GM23338 (cell line): ENCODE results near the gene ASB11. TPM values are rescaled to one million over a fixed set of nuclear protein-coding genes. Genes with fewer than 3 reads are reported as not detected.

Experiments
- ATAC-seq: fragments of 200-7000 bp; cut with Tn5 transposase; 3 replicates; pipeline ENCODE4 v1.9.1; 2020
- DNase-seq: peaks from one replicate; pipeline ENCODE4 v3.0.0-alpha.2; 2015; ENCODE audit warnings: low spot score
- H2AFZ ChIP-seq: fragments of 200-600 bp; sonication (generic); 2 replicates; pipeline ENCODE4 v1.8.0; 2016; ENCODE audit warnings: antibody characterized with exemption, mild to moderate bottlenecking, moderate library complexity
- H3F3A ChIP-seq: fragments of 200-600 bp; sonication (generic); replicated peaks from 2 replicates; pipeline ENCODE4 v1.8.0; 2017; ENCODE audit warnings: antibody characterized with exemption, mixed run types, low read depth
- H3K27ac ChIP-seq: fragments of 200-600 bp; sonication (generic); 2 replicates; pipeline ENCODE4 v1.6.1; 2016; ENCODE audit warnings: low read depth
- H3K27me3 ChIP-seq: fragments of 200-600 bp; sonication (generic); 2 replicates; pipeline ENCODE4 v1.8.0; 2016; ENCODE audit warnings: mild to moderate bottlenecking, mixed run types, moderate library complexity; ENCODE audit not compliant: insufficient read depth
- H3K36me3 ChIP-seq: fragments of 200-600 bp; sonication (generic); 2 replicates; pipeline ENCODE4 v1.8.0; 2016; ENCODE audit warnings: mild to moderate bottlenecking; ENCODE audit not compliant: insufficient read depth
- H3K4me1 ChIP-seq: fragments of 200-600 bp; sonication (generic); 2 replicates; pipeline ENCODE4 v1.8.0; 2016; ENCODE audit warnings: mild to moderate bottlenecking, moderate library complexity; ENCODE audit not compliant: insufficient read depth
- H3K4me2 ChIP-seq: fragments of 200-600 bp; sonication (generic); 2 replicates; pipeline ENCODE4 v1.7.1; 2017; ENCODE audit warnings: mixed run types
- H3K4me3 ChIP-seq: fragments of 200-600 bp; sonication (generic); 2 replicates; pipeline ENCODE4 v1.6.1; 2016; ENCODE audit warnings: mixed run types
- H3K79me2 ChIP-seq: fragments of 200-600 bp; sonication (generic); replicated peaks from 2 replicates; pipeline ENCODE4 v1.8.0; 2017; ENCODE audit warnings: mild to moderate bottlenecking; ENCODE audit not compliant: insufficient read depth
- H3K9me2 ChIP-seq: fragments of 200-600 bp; sonication (generic); 2 replicates; pipeline ENCODE4 v1.8.0; 2017; ENCODE audit not compliant: insufficient read depth
- H4K20me1 ChIP-seq: fragments of 200-600 bp; sonication (generic); replicated peaks from 2 replicates; pipeline ENCODE4 v1.8.0; 2017; ENCODE audit warnings: mild to moderate bottlenecking; ENCODE audit not compliant: insufficient read depth
- H3K27ac Mint-ChIP-seq: 2 replicates; pipeline ENCODE4 v1.8.0; 2020; ENCODE audit warnings: inconsistent platforms, mild to moderate bottlenecking, moderate library complexity, mixed read lengths
- H3K27me3 Mint-ChIP-seq: 3 replicates; pipeline ENCODE4 v1.8.0; 2022; ENCODE audit warnings: low read depth, mild to moderate bottlenecking, moderate library complexity, mixed read lengths, inconsistent platforms; ENCODE audit not compliant: insufficient read depth, poor library complexity
- H3K36me3 Mint-ChIP-seq: 3 replicates; pipeline ENCODE4 v1.8.0; 2021; ENCODE audit warnings: low read depth, mild to moderate bottlenecking, inconsistent platforms, moderate library complexity, mixed read lengths
- H3K4me1 Mint-ChIP-seq: 3 replicates; pipeline ENCODE4 v1.8.0; 2020; ENCODE audit warnings: mild to moderate bottlenecking, inconsistent platforms, mixed read lengths
- H3K4me3 Mint-ChIP-seq: 3 replicates; pipeline ENCODE4 v1.8.0; 2021; ENCODE audit warnings: moderate library complexity, mild to moderate bottlenecking, inconsistent platforms, mixed read lengths
- H3K9me3 Mint-ChIP-seq: 3 replicates; pipeline ENCODE4 v1.8.0; 2020; ENCODE audit warnings: moderate library complexity, mild to moderate bottlenecking, inconsistent platforms, mixed read lengths
- CREB1 ChIP-seq: fragments of 250-450 bp; sonication (Bioruptor Pico); IDR thresholded peaks from 2 replicates; pipeline ENCODE4 v1.5.0; 2020; ENCODE audit warnings: low read depth, mild to moderate bottlenecking, moderate library complexity
- EZH2 ChIP-seq: fragments of 200-600 bp; sonication (generic); IDR thresholded peaks from one replicate; pipeline ENCODE4 v1.8.0; 2017; ENCODE audit warnings: antibody characterized with exemption, mild to moderate bottlenecking, low read depth; ENCODE audit not compliant: unreplicated experiment
- EZH2phosphoT487 ChIP-seq: fragments of 200-600 bp; sonication (generic); IDR thresholded peaks from one replicate; pipeline ENCODE4 v1.8.1; 2018; ENCODE audit warnings: antibody characterized with exemption; ENCODE audit not compliant: unreplicated experiment
- JUNB ChIP-seq: IDR thresholded peaks from one replicate; pipeline ENCODE4 v1.6.1; 2016; ENCODE audit warnings: antibody characterized with exemption; ENCODE audit not compliant: unreplicated experiment
- NANOG ChIP-seq: IDR thresholded peaks from 2 replicates; pipeline ENCODE4 v1.6.1; 2016; ENCODE audit warnings: antibody characterized with exemption, borderline replicate concordance
- POLR2AphosphoS5 ChIP-seq: IDR thresholded peaks from 2 replicates; pipeline ENCODE4 v1.6.1; 2016; ENCODE audit warnings: antibody characterized with exemption, low read depth
- STAT1 ChIP-seq: IDR thresholded peaks from one replicate; pipeline ENCODE4 v1.6.1; 2016; ENCODE audit warnings: antibody characterized with exemption; ENCODE audit not compliant: unreplicated experiment
- ZNF114 ChIP-seq: fragments of 250-450 bp; sonication (Bioruptor Pico); IDR thresholded peaks from 2 replicates; pipeline ENCODE4 v1.5.0; 2020; ENCODE audit warnings: mild to moderate bottlenecking, moderate library complexity
- ZNF331 ChIP-seq: fragments of 250-450 bp; sonication (Bioruptor Pico); IDR thresholded peaks from 2 replicates; pipeline ENCODE4 v1.5.0; 2020; ENCODE audit warnings: low read depth, mild to moderate bottlenecking, moderate library complexity
- ZNF462 ChIP-seq: fragments of 250-450 bp; sonication (Bioruptor Pico); IDR thresholded peaks from 2 replicates; pipeline ENCODE4 v1.5.0; 2020; ENCODE audit warnings: mild to moderate bottlenecking, moderate library complexity
- polyA plus RNA-seq: library from polyadenylated mRNA; unstranded; fragments of >200 nt; fragmentation: Nextera tagmentation; extraction: Ambion mirVana; gene quantifications from 2 replicates; pipeline ENCODE4 v1.2.1, GENCODE V29; 2016
- total RNA-seq: library from RNA; depleted of rRNA; stranded (reverse); fragments of >200 nt; shearing (Covaris generic); gene quantifications from 2 replicates; pipeline ENCODE4 v1.2.3, GENCODE V29; 2014
- TF ChIP-seq, protein P1 (sequence below), 2 experiments: fragments of 200-600 bp in 1 of 2; sonication (generic) in 1 of 2; conservative IDR thresholded peaks; 2 replicates each; pipeline versions ENCODE4 v1.5.1 to v1.6.1; 2016 to 2017; ENCODE audit warnings: antibody characterized with exemption in 2 of 2, low read depth in 2 of 2, mild to moderate bottlenecking in 2 of 2, moderate library complexity in 1 of 2

Gene ASB11
- total and polyA plus RNA-seq, 2 experiments from 2014 or later: not detected

DNA sequence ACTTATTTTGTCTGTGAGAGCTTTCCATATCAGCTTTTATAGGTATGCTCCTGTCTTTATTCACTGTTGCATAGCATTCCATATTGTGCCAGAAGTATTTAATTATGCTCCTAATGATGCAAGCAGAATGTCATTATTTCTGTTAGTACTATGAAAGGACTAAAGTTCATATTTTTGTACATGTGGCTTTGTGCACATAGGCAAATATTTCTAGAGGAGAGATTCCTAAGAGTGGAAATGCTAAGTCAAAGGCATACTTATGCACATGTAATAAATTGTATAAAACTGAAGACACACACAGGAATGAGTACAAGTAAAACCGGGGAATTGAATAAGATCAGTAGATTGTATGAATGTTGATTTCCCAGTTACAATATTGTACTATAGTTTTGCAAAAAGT is 43.7 kb downstream of the ASB11 start (continued):
- no peak for TF ChIP-seq EZH2phosphoT487
- TF ChIP-seq EZH2: no peak
- TF ChIP-seq ZNF114: no peak

- Histone ChIP-seq H3K4me1 (no peaks in the 10 kb centered on the region; the same call in 1 of the 2 replicates), H3K79me2 (no peaks in the 10 kb centered on the region), H3K27ac (no peak within 1 kb of the TSS), H4K20me1 (no peaks in the 10 kb centered on the region), H2AFZ (peak within 1 kb of the TSS; percentile 76; the same call in 1 of the 2 replicates), H3F3A (no peaks in the 10 kb centered on the region), H3K9me2 (no peaks in the 10 kb centered on the region), H3K36me3 (no peaks in the 10 kb centered on the region), H3K4me2 (no peak within 1 kb of the TSS), H3K4me3 (no peak within 1 kb of the TSS), H3K27me3 (no peaks in the 10 kb centered on the region)
- H3K4me1 Mint-ChIP-seq: peaks cover 9% of the 10 kb centered on the region; the same call in 2 of the 3 replicates
- DNase-seq (peak; percentile 5), ATAC-seq (peak; percentile 51)
- no peaks in the 10 kb centered on the region for H3K9me3 Mint-ChIP-seq
- H3K4me3 Mint-ChIP-seq: no peak within 1 kb of the TSS; the same call in 2 of the 3 replicates
- peaks cover 5% of the 10 kb centered on the region for H3K27me3 Mint-ChIP-seq
- TF ChIP-seq, protein P1, sequence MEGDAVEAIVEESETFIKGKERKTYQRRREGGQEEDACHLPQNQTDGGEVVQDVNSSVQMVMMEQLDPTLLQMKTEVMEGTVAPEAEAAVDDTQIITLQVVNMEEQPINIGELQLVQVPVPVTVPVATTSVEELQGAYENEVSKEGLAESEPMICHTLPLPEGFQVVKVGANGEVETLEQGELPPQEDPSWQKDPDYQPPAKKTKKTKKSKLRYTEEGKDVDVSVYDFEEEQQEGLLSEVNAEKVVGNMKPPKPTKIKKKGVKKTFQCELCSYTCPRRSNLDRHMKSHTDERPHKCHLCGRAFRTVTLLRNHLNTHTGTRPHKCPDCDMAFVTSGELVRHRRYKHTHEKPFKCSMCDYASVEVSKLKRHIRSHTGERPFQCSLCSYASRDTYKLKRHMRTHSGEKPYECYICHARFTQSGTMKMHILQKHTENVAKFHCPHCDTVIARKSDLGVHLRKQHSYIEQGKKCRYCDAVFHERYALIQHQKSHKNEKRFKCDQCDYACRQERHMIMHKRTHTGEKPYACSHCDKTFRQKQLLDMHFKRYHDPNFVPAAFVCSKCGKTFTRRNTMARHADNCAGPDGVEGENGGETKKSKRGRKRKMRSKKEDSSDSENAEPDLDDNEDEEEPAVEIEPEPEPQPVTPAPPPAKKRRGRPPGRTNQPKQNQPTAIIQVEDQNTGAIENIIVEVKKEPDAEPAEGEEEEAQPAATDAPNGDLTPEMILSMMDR (conservative IDR thresholded peaks at IDR 0.05; ENCODE audit: low read depth in 2 of 2): no peak
- TF ChIP-seq CREB1 (CRISPR knock-in tag) (no peak), ZNF331 (CRISPR knock-in tag) (no peak), NANOG (no peak), STAT1 (no peak), EZH2phosphoT487 (no peak)
- H3K36me3 Mint-ChIP-seq: no peaks in the 10 kb centered on the region
- peak within 1 kb of the TSS; percentile 80; the same call in 1 of the 2 replicates for H3K27ac Mint-ChIP-seq
These were observed 45.6 kb downstream of the ASB11 start, which contains the start of gene ASB9 for GRCh38 chrX:15269618-15270521. Gene ASB9, minus strand, starts transcription at chrX:15270083. Its CDS starts 209 bp downstream, at chrX:15269874.

DNA sequence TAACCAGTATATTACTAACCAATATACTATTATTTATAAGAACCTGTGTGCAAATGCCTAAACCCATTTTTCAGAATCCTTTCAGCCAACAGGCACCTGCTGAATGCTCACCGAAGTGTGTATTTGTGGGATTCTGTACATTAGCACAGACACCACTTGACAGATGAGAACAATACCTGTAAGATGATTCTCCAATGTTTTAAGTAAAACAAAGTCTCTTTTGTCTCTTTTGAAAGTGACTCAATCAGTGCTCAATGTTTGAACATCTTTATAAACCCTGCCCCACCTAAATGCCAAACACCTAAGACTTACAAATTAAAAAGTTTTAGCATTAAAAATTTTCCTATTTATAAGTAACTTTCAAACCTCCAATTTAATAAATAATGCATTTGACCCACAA is 46.3 kb downstream of the ASB11 start:
- no peak for DNase-seq
- Mint-ChIP-seq H3K27me3 (peaks cover 5% of the 10 kb centered on the region), H3K4me1 (peaks cover 9% of the 10 kb centered on the region; the same call in 2 of the 3 replicates), H3K4me3 (no peak overlapping the region), H3K9me3 (no peaks in the 10 kb centered on the region), H3K36me3 (no peaks in the 10 kb centered on the region), H3K27ac (no peak overlapping the region)
- no peak overlapping the region for H2AFZ ChIP-seq
- H3K4me3 ChIP-seq: no peak overlapping the region
- no peaks in the 10 kb centered on the region for H4K20me1 ChIP-seq
- no peaks in the 10 kb centered on the region for H3K79me2 ChIP-seq
- ATAC-seq: no peak
- no peaks in the 10 kb centered on the region; the same call in 1 of the 2 replicates for H3K4me1 ChIP-seq
- no peak for TF ChIP-seq POLR2AphosphoS5
- TF ChIP-seq JUNB: no peak
- no peak for TF ChIP-seq ZNF331 (CRISPR knock-in tag)
- no peak for TF ChIP-seq ZNF462
- TF ChIP-seq EZH2phosphoT487: no peak
- no peak for TF ChIP-seq ZNF114
- TF ChIP-seq EZH2: no peak
- H3K9me2 ChIP-seq: no peaks in the 10 kb centered on the region
- H3K27ac ChIP-seq: no peak overlapping the region
- H3K36me3 ChIP-seq: no peaks in the 10 kb centered on the region
- H3K4me2 ChIP-seq: no peak overlapping the region
- no peaks in the 10 kb centered on the region for H3K27me3 ChIP-seq
- no peaks in the 10 kb centered on the region for H3F3A ChIP-seq
